ENCODE data around the gene TREH. TPM values are rescaled to one million over a fixed set of nuclear protein-coding genes. Genes with fewer than 3 reads are reported as not detected.
"Not testable (repeated sequence)": the region's sequence is repeated elsewhere in the genome, so short reads cannot be mapped to it uniquely, and the experiment has no call there.

TREH gene
- total RNA-seq, 4 donors from 2014 or later, result not detected

- in situ Hi-C loops (cut with MboI; ENCODE audit: low sequenced_read_pairs in 4 of 4) (no loop called here), intact Hi-C loops (cut with DNase I; ENCODE audit: low total_unique reads) (no loop called here)
- ATAC-seq (no peak), DNase-seq (no peak)
- Histone ChIP-seq H3K4me3 (no peak overlapping the region), H3K27me3 (no peaks in the 10 kb centered on the region), H3K4me1 (peaks cover 26 to 28% of the 10 kb centered on the region in 2 donors), H3K27ac (peak overlapping the region in 1 of 4 donors; percentile 18), H3K9me3 (no peaks in the 10 kb centered on the region), H3K36me3 (no peaks in the 10 kb centered on the region)
- TF ChIP-seq CTCF (IDR thresholded peaks at IDR 0.05 in 4 of 5, conservative IDR thresholded peaks at IDR 0.05 in 1 of 5), result no peak
- TF ChIP-seq POLR2A (IDR thresholded peaks at IDR 0.05), result no peak
Observed at GRCh38 chr11:118614511-118614910, 64.9 kb downstream of the TREH start.

GRCh38 chr11:118612378-118612777 lies 67.1 kb downstream of the TREH start:
- ATAC-seq, result no peak

DNA sequence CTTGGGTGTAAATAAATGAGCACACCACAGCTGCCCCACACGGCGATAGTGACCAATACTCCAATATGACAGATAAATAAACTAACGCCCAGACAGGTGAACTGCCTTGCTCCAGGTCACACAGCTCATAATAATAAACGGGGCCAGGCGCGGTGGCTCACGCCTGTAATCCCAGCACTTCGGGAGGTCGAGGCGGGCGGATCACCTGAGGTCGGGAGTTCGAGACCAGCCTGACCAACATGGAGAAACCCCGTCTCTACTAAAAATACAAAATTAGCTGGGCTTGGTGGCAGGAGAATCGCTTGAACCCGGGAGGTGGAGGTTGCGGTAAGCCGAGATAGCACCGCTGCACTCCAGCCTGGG lies 68.0 kb downstream of the TREH start:
- in situ Hi-C loops (cut with MboI; ENCODE audit: low sequenced_read_pairs in 4 of 4); H3K36me3 ChIP-seq; intact Hi-C loops (cut with DNase I; ENCODE audit: low total_unique reads); ATAC-seq; H3K9me3 ChIP-seq; H3K27me3 ChIP-seq; DNase-seq: not testable (repeated sequence)
- Histone ChIP-seq H3K4me3 (peak overlapping the region in 3 of 4 donors; percentile 68 to 91 (median 74)), H3K4me1 (peaks cover 9 to 12% of the 10 kb centered on the region in 2 donors), H3K27ac (peak overlapping the region; percentile 80 to 91 (median 88))

More at GRCh38 chr11:118612378-118612777, 67.1 kb downstream of the TREH start:
- H3K36me3 ChIP-seq, result no peaks in the 10 kb centered on the region
- peak overlapping the region in 1 of 4 donors; percentile 4 for H3K4me3 ChIP-seq
- DNase-seq, result no peak
- in situ Hi-C loops (cut with MboI; ENCODE audit: low sequenced_read_pairs in 4 of 4), result no loop called here
- no peaks in the 10 kb centered on the region for H3K9me3 ChIP-seq
- intact Hi-C loops (cut with DNase I; ENCODE audit: low total_unique reads), result no loop called here
- H3K27ac ChIP-seq, result peak overlapping the region; percentile 80 to 91 (median 88)
- H3K4me1 ChIP-seq, result peaks cover 9 to 12% of the 10 kb centered on the region in 2 donors
- no peaks in the 10 kb centered on the region for H3K27me3 ChIP-seq
- no peak for TF ChIP-seq CTCF (IDR thresholded peaks at IDR 0.05 in 4 of 5, conservative IDR thresholded peaks at IDR 0.05 in 1 of 5)
- TF ChIP-seq POLR2A (IDR thresholded peaks at IDR 0.05), result peak in 1 of 2 donors; percentile 22

DNA sequence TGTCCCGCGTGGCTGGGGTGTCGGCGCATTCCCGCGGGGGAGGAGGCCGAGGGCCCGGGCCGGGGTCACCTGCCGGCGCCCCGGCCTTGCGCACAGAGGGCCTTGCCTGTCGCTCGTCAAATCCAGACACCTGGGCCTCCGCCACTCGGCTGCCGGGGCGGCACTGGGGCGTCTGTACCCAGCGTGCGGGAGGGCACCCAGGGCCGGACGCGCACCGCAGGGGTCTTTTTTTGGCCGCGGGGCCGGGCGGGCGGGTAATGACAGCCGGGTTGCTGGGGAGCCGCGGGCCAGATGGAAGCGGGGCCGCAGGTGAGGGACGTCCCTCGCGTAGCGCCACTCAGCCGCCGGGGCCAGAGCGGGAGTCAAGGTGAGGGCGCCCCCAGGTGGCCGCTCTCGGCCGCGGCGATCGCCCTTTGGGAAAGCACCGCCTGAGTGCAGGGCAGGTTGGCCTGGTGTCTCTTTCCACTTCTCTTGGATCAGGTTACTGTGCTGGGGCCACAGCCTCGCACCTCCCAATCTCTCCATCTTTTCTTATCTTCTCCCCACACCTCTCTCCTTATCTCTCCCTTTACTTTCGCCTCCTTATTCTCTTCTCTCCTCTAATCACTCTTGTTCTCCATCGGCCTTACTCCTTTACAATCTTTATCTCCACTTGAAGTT lies 68.5 kb downstream of the TREH start:
- H3K36me3 ChIP-seq, result no peaks in the 10 kb centered on the region
- peak overlapping the region; percentile 80 to 91 (median 88) for H3K27ac ChIP-seq
- peak overlapping the region; percentile 68 to 91 (median 76) for H3K4me3 ChIP-seq
- H3K27me3 ChIP-seq, result no peaks in the 10 kb centered on the region
- intact Hi-C loops (cut with DNase I; ENCODE audit: low total_unique reads) (no loop called here), in situ Hi-C loops (cut with MboI; ENCODE audit: low sequenced_read_pairs in 4 of 4) (no loop called here)
- ATAC-seq (peak in 1 of 2 donors; percentile 34), DNase-seq (peak in 1 of 2 donors; percentile 62)
- no peaks in the 10 kb centered on the region for H3K9me3 ChIP-seq
- TF ChIP-seq CTCF (IDR thresholded peaks at IDR 0.05 in 4 of 5, conservative IDR thresholded peaks at IDR 0.05 in 1 of 5) (peak; percentile 57 to 81 (median 72)), POLR2A (IDR thresholded peaks at IDR 0.05) (peak in 1 of 2 donors; percentile 31)
- H3K4me1 ChIP-seq, result peaks cover 9 to 12% of the 10 kb centered on the region in 2 donors

- TF ChIP-seq CTCF (IDR thresholded peaks at IDR 0.05 in 4 of 5, conservative IDR thresholded peaks at IDR 0.05 in 1 of 5), result no peak
- TF ChIP-seq POLR2A (IDR thresholded peaks at IDR 0.05), result no peak
- ATAC-seq (no peak), DNase-seq (no peak)
- intact Hi-C loops (cut with DNase I; ENCODE audit: low total_unique reads), result no loop called here
- H3K4me3 ChIP-seq, result peak overlapping the region; percentile 68 to 91 (median 76)
- no peaks in the 10 kb centered on the region for H3K27me3 ChIP-seq
- H3K27ac ChIP-seq, result peak overlapping the region; percentile 80 to 91 (median 88)
- no peaks in the 10 kb centered on the region for H3K36me3 ChIP-seq
- H3K4me1 ChIP-seq, result peaks cover 9 to 12% of the 10 kb centered on the region in 2 donors
- no peaks in the 10 kb centered on the region for H3K9me3 ChIP-seq
- in situ Hi-C loops (cut with MboI; ENCODE audit: low sequenced_read_pairs in 4 of 4), result no loop called here
Observed at GRCh38 chr11:118610225-118610772, 69.2 kb downstream of the TREH start.
